HG02678 (cell line): ENCODE measurements around the gene WDR33.

Experiments
- ATAC-seq: cut with Tn5 transposase; IDR thresholded peaks from one replicate; pipeline ENCODE4 v1.9.1; 2021; ENCODE audit warnings: mild to moderate bottlenecking, moderate library complexity; ENCODE audit not compliant: unreplicated experiment

WDR33 gene

GRCh38 chr2:127721978-127722355 is 89.0 kb downstream of the WDR33 start:
- ATAC-seq: no peak

GRCh38 chr2:127721311-127721977 is 89.5 kb downstream of the WDR33 start:
- no peak for ATAC-seq

- no peak for ATAC-seq
These were observed 91.4 kb downstream of the WDR33 start for GRCh38 chr2:127719301-127720218.

GRCh38 chr2:127718271-127718670 is 92.7 kb downstream of the WDR33 start:
- ATAC-seq: no peak

GRCh38 chr2:127715778-127716449 is 95.1 kb downstream of the WDR33 start:
- no peak for ATAC-seq

- ATAC-seq: no peak
These were observed 97.4 kb downstream of the WDR33 start for GRCh38 chr2:127713562-127713961.

- no peak for ATAC-seq
These were observed 98.0 kb downstream of the WDR33 start for GRCh38 chr2:127712999-127713398.

- no peak for ATAC-seq
These were observed 101.6 kb downstream of the WDR33 start for GRCh38 chr2:127709336-127709735.

GRCh38 chr2:127707890-127708648 is 102.9 kb downstream of the WDR33 start:
- no peak for ATAC-seq

GRCh38 chr2:127706215-127706990 is 104.6 kb downstream of the WDR33 start:
- ATAC-seq: no peak

- ATAC-seq: no peak
These were observed 105.4 kb downstream of the WDR33 start for GRCh38 chr2:127705391-127706065.

- no peak for ATAC-seq
These were observed 106.2 kb downstream of the WDR33 start for GRCh38 chr2:127704641-127705390.

GRCh38 chr2:127703282-127703681 is 107.7 kb downstream of the WDR33 start:
- ATAC-seq: no peak

- no peak for ATAC-seq
These were observed 108.5 kb downstream of the WDR33 start for GRCh38 chr2:127702395-127703009.

- ATAC-seq: peak; percentile 54
These were observed 109.1 kb downstream of the WDR33 start for GRCh38 chr2:127701651-127702394.

GRCh38 chr2:127701193-127701650 is 109.7 kb downstream of the WDR33 start, which contains the start of gene SFT2D3:
Gene SFT2D3, plus strand, starts transcription at chr2:127701497. Its CDS starts 32 bp downstream, at chr2:127701529.
- ATAC-seq: peak; percentile 72

- peak; percentile 51 for ATAC-seq
These were observed 110.3 kb downstream of the WDR33 start for GRCh38 chr2:127700527-127701192.
